C4-2B (cell line): ENCODE results near the gene PLCB2.

ENCODE experiments used
- ZFX ChIP-seq: fragments of 450-650 bp; IDR thresholded peaks from 2 replicates; pipeline ENCODE4 v1.6.1; 2017
- TF ChIP-seq, protein P1 (sequence below): fragments of 450-650 bp; conservative IDR thresholded peaks from 2 replicates; pipeline ENCODE4 v1.5.1; 2017; ENCODE audit warnings: mild to moderate bottlenecking

GRCh38 chr15:40353697-40354096 lies 46.0 kb upstream of the PLCB2 start:
- TF ChIP-seq, protein P1, sequence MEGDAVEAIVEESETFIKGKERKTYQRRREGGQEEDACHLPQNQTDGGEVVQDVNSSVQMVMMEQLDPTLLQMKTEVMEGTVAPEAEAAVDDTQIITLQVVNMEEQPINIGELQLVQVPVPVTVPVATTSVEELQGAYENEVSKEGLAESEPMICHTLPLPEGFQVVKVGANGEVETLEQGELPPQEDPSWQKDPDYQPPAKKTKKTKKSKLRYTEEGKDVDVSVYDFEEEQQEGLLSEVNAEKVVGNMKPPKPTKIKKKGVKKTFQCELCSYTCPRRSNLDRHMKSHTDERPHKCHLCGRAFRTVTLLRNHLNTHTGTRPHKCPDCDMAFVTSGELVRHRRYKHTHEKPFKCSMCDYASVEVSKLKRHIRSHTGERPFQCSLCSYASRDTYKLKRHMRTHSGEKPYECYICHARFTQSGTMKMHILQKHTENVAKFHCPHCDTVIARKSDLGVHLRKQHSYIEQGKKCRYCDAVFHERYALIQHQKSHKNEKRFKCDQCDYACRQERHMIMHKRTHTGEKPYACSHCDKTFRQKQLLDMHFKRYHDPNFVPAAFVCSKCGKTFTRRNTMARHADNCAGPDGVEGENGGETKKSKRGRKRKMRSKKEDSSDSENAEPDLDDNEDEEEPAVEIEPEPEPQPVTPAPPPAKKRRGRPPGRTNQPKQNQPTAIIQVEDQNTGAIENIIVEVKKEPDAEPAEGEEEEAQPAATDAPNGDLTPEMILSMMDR, result no peak
- TF ChIP-seq ZFX, result no peak
